Subcutaneous adipose tissue (tissue), 4 donors: ENCODE measurements around the gene SLCO2A1. TPM values are rescaled to one million over a fixed set of nuclear protein-coding genes. Genes with fewer than 3 reads are reported as not detected.

Source experiments
- CTCF ChIP-seq: fragments of 450-650 bp; IDR thresholded peaks from one replicate; pipeline ENCODE4 v1.5.1; 2016; ENCODE audit warnings: low read depth, mild to moderate bottlenecking, control low read depth, antibody characterized with exemption, moderate library complexity
- total RNA-seq, 4 donors: library from RNA; depleted of rRNA; stranded (reverse); fragments of >200 nt; gene quantifications; one replicate each; pipeline ENCODE4 v1.1.0, GENCODE V29; 2016

The SLCO2A1 gene
- total RNA-seq, 4 donors from 2014 or later: 2.4 to 7.2 (median 3.1) TPM

DNA sequence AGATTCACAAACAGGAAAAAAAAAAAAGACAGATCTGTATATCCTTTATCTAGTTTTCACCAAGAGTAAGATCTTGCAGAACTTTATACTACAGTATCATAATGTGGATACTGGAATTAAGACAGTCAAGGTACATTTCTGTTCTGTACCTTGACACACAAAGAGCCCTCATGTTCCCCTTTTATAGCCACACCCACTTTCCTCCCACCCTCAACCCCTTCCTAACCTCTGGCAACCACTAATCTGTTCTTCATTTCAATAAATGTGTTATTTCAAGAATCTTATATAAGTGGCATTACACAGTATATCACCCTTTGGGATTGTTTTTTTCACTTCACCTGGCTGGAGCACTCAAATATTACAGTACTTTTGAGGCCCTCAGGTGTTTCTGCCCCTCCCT lies 130.4 kb downstream of the SLCO2A1 start:
- TF ChIP-seq CTCF: no peak

DNA sequence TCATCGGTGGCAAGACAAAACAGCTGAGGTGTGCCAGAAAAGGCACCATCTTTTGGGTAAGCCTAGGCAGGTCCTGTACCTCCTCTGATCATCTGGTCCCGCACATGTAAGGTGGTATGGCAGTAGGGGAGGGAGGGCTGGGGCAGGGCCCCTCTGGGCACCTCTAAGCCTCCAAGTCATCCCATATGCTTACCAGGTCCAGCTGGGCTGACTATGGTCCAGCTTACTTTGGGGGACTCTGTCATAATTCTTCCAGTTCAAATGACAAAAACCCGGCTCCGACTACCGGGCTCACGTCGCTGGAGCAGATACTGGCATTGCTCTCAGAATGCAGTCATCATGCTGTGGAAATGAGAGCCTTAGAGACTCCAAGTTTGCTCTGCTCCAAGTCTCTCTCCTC lies 132.2 kb downstream of the SLCO2A1 start:
- TF ChIP-seq CTCF: no peak

- TF ChIP-seq CTCF: no peak
Measured at GRCh38 chr3:133896002-133896761, 133.5 kb downstream of the SLCO2A1 start.

GRCh38 chr3:133895208-133896001 lies 134.3 kb downstream of the SLCO2A1 start, which contains the start of gene RAB6B:
RAB6B (minus strand) TSS chr3:133895882; CDS start chr3:133895466, 416 bp downstream.
- TF ChIP-seq CTCF: no peak

DNA sequence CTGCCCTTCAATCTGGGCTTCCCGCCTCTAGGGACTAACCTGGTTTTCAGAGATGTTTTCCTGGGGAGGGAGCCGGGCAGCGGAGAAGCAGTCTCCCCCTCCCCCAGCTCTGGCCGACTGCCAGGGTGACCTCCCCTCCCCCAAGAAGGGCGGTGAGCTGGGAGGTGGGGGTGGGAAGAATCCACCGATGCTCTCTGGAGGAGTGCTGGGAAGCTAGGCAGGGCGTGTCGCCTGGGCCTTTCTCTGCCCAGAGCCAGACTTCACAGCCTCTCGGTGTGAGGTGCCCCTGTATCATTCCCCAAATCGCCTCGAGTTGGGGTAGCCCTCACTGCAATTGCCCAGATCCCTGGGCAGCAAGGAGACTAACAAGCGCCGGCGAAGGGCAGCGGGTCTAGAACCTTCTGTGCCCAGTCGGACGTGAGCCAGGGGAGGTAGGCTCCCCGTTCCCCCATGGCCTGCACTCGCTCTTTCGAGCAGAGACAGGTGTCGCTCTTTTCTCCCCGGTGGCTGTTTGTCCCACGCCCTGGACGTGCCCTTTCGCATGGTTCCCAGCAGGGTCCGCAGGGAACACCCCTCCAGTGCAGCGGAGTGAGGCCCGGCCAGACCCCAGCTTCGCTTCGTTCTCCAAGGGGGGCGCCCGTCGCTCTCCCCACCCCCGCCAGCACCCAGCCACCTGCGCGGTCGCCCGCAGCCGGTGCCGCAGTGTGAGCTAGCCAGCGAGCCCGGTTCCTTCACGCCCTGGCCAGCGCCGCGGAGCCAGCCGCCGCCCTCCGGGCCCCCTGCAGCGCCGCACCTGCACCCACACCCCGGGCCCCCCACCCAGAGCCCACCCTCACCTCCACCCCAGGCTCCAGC lies 135.1 kb downstream of the SLCO2A1 start:
- no peak for TF ChIP-seq CTCF

- no peak for TF ChIP-seq CTCF
Measured at GRCh38 chr3:133893683-133894352, 135.9 kb downstream of the SLCO2A1 start.
